HEK293 (cell line): ENCODE data around the gene SMNDC1.

ENCODE experiments used
- CTCF ChIA-PET: fragments of 350-600 bp; formaldehyde crosslinking; extraction: SDS; loops from one replicate; lab custom pipeline; 2021; ENCODE audit warnings: antibody characterized with exemption; lab: Yijun Ruan, JAX
- POLR2A ChIA-PET: fragments of 300-600 bp; formaldehyde crosslinking; extraction: SDS; loops from one replicate; lab custom pipeline; 2020; ENCODE audit warnings: antibody characterized with exemption, inconsistent platforms; lab: Yijun Ruan, JAX
- H3K27ac ChIP-seq: fragments of 200-500 bp; sonication (Bioruptor generic); 2 replicates; pipeline ENCODE4 v1.5.1; 2014; ENCODE audit warnings: low read depth, low read length, control low read depth, inconsistent platforms; ENCODE audit errors: extremely low read depth
- H3K36me3 ChIP-seq, 2 experiments: fragments of 200-500 bp in 1 of 2; sonication (Bioruptor generic) in 1 of 2; 1 replicate in 1 of 2; 2 replicates in 1 of 2; pipeline ENCODE4 v1.5.1; 2014 to 2017; ENCODE audit warnings: inconsistent platforms in 2 of 2, low read length in 2 of 2; ENCODE audit not compliant: control insufficient read depth in 2 of 2, insufficient read depth in 1 of 2
- H3K4me1 ChIP-seq: fragments of 200-500 bp; sonication (Bioruptor generic); 2 replicates; pipeline ENCODE4 v1.5.1; 2014; ENCODE audit warnings: mild to moderate bottlenecking, low read length, inconsistent platforms; ENCODE audit not compliant: control insufficient read depth, insufficient read depth
- H3K4me3 ChIP-seq: 2 replicates; pipeline ENCODE4 v1.5.1; 2011; ENCODE audit warnings: low read depth, mild to moderate bottlenecking, control low read depth, low read length, moderate library complexity
- H3K9me3 ChIP-seq: fragments of 200-500 bp; sonication (Bioruptor generic); 2 replicates; pipeline ENCODE4 v1.5.1; 2014; ENCODE audit warnings: low read depth, low read length, inconsistent platforms; ENCODE audit not compliant: control insufficient read depth, insufficient read depth
- GFI1B ChIP-seq: fragments of 450-650 bp; formaldehyde crosslinking; IDR thresholded peaks from 2 replicates; pipeline ENCODE4 v1.5.1; 2016; ENCODE audit warnings: missing biosample characterization, missing genetic modification characterization
- GLI2 ChIP-seq: fragments of 450-650 bp; formaldehyde crosslinking; IDR thresholded peaks from 2 replicates; pipeline ENCODE4; 2017; ENCODE audit warnings: missing biosample characterization, missing genetic modification characterization, low read depth, borderline replicate concordance
- SCRT2 ChIP-seq: fragments of 450-650 bp; formaldehyde crosslinking; IDR thresholded peaks from 2 replicates; pipeline ENCODE4 v1.5.1; 2016; ENCODE audit warnings: missing biosample characterization, missing genetic modification characterization
- ZFHX2 ChIP-seq: fragments of 450-650 bp; formaldehyde crosslinking; conservative IDR thresholded peaks from 2 replicates; pipeline ENCODE4 v1.5.1; 2016; ENCODE audit warnings: missing biosample characterization, missing genetic modification characterization
- ZFP37 ChIP-seq: fragments of 450-650 bp; formaldehyde crosslinking; IDR thresholded peaks from 2 replicates; pipeline ENCODE4 v1.5.1; 2016; ENCODE audit warnings: missing biosample characterization, missing genetic modification characterization
- ZNF2 ChIP-seq: fragments of 450-650 bp; formaldehyde crosslinking; IDR thresholded peaks from 2 replicates; pipeline ENCODE4 v1.5.1; 2016; ENCODE audit warnings: missing biosample characterization, missing genetic modification characterization
- ZNF37A ChIP-seq: fragments of 450-650 bp; IDR thresholded peaks from 2 replicates; pipeline ENCODE4 v1.5.1; 2018; ENCODE audit warnings: missing biosample characterization, missing genetic modification characterization
- ZNF426 ChIP-seq: fragments of 450-650 bp; formaldehyde crosslinking; IDR thresholded peaks from 2 replicates; pipeline ENCODE4 v1.5.1; 2017; ENCODE audit warnings: missing biosample characterization, missing genetic modification characterization, mild to moderate bottlenecking, inconsistent platforms, moderate library complexity
- ZNF660 ChIP-seq: fragments of 450-650 bp; IDR thresholded peaks from 2 replicates; pipeline ENCODE4 v1.5.1; 2018; ENCODE audit warnings: missing biosample characterization, mild to moderate bottlenecking, missing genetic modification characterization
- ZNF837 ChIP-seq: fragments of 450-650 bp; formaldehyde crosslinking; IDR thresholded peaks from 2 replicates; pipeline ENCODE4 v1.5.1; 2016; ENCODE audit warnings: missing biosample characterization, missing genetic modification characterization
- ZSCAN23 ChIP-seq: fragments of 450-650 bp; formaldehyde crosslinking; IDR thresholded peaks from 2 replicates; pipeline ENCODE4 v1.5.1; 2016; ENCODE audit warnings: missing biosample characterization, missing genetic modification characterization
- TF ChIP-seq, protein P1 (sequence below): fragments of 450-650 bp; formaldehyde crosslinking; IDR thresholded peaks from 2 replicates; pipeline ENCODE4 v1.5.1; 2016; ENCODE audit warnings: missing biosample characterization, missing genetic modification characterization, borderline replicate concordance
- TF ChIP-seq, protein P2 (sequence below): fragments of 450-650 bp; formaldehyde crosslinking; IDR thresholded peaks from 2 replicates; pipeline ENCODE4 v1.5.1; 2016; ENCODE audit warnings: missing biosample characterization, missing genetic modification characterization
- TF ChIP-seq, protein P3 (sequence below): fragments of 450-650 bp; formaldehyde crosslinking; IDR thresholded peaks from 2 replicates; pipeline ENCODE4 v1.5.1; 2016; ENCODE audit warnings: missing biosample characterization, missing genetic modification characterization
- TF ChIP-seq, protein P4 (sequence below): fragments of 450-650 bp; formaldehyde crosslinking; IDR thresholded peaks from 2 replicates; pipeline ENCODE4 v1.5.1; 2016; ENCODE audit warnings: missing biosample characterization, missing genetic modification characterization, borderline replicate concordance
- TF ChIP-seq, protein P5 (sequence below): fragments of 450-650 bp; formaldehyde crosslinking; IDR thresholded peaks from 2 replicates; pipeline ENCODE4 v1.5.1; 2017; ENCODE audit warnings: missing biosample characterization, missing genetic modification characterization

The SMNDC1 gene

DNA sequence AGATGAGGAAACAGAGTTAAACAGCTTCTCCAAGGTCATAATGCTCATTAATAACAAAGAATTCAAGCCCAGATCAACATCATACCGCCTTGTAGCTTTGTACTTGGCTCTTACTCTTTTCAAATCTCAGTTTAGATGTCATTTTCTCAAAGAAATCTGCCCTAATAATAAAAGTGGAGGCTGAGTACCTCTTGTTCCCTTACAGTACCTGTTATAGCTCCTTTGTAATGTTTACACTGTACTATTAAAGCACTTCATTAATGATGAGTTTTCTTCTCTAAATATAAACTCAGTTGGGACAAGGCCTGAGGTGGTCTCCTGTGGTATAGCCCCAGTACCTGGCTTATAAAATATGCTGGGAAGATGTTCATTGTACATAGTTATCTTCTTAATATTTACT is 7.8 kb downstream of the SMNDC1 start (continued):
- TF ChIP-seq, protein P1, sequence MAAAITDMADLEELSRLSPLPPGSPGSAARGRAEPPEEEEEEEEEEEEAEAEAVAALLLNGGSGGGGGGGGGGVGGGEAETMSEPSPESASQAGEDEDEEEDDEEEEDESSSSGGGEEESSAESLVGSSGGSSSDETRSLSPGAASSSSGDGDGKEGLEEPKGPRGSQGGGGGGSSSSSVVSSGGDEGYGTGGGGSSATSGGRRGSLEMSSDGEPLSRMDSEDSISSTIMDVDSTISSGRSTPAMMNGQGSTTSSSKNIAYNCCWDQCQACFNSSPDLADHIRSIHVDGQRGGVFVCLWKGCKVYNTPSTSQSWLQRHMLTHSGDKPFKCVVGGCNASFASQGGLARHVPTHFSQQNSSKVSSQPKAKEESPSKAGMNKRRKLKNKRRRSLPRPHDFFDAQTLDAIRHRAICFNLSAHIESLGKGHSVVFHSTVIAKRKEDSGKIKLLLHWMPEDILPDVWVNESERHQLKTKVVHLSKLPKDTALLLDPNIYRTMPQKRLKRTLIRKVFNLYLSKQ (tag by site-specific recombination) = no peak
- TF ChIP-seq ZNF426 (tag by site-specific recombination) (no peak), ZSCAN23 (no peak)
- TF ChIP-seq, protein P2, sequence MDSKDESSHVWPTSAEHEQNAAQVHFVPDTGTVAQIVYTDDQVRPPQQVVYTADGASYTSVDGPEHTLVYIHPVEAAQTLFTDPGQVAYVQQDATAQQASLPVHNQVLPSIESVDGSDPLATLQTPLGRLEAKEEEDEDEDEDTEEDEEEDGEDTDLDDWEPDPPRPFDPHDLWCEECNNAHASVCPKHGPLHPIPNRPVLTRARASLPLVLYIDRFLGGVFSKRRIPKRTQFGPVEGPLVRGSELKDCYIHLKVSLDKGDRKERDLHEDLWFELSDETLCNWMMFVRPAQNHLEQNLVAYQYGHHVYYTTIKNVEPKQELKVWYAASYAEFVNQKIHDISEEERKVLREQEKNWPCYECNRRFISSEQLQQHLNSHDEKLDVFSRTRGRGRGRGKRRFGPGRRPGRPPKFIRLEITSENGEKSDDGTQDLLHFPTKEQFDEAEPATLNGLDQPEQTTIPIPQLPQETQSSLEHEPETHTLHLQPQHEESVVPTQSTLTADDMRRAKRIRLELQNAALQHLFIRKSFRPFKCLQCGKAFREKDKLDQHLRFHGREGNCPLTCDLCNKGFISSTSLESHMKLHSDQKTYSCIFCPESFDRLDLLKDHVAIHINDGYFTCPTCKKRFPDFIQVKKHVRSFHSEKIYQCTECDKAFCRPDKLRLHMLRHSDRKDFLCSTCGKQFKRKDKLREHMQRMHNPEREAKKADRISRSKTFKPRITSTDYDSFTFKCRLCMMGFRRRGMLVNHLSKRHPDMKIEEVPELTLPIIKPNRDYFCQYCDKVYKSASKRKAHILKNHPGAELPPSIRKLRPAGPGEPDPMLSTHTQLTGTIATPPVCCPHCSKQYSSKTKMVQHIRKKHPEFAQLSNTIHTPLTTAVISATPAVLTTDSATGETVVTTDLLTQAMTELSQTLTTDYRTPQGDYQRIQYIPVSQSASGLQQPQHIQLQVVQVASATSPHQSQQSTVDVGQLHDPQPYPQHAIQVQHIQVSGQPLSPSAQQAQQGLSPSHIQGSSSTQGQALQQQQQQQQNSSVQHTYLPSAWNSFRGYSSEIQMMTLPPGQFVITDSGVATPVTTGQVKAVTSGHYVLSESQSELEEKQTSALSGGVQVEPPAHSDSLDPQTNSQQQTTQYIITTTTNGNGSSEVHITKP (tag by site-specific recombination) = no peak

DNA sequence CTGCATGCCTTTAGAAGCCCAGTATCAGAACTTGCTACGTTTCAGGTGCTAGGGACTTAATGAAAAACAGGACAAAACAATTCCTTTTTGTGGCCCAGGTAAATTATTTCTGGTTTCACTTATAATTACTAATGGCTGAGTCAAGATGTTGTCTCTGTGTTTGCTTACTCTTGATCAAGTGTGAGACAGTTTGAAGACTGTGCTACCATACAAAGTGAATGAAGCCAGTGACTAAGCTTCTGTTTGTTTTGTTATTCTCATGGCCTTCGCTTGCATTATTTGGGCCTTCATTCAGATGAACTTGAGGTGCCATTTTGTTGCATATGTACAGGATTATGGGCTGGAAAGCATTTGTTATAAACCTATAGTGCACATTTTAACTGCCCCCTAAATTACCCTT is 17.9 kb downstream of the SMNDC1 start:
- Histone ChIP-seq H3K27ac (no peak overlapping the region), H3K36me3 (peaks cover 37 to 68% of the 10 kb centered on the region in 2 experiments), H3K4me1 (no peaks in the 10 kb centered on the region), H3K9me3 (no peaks in the 10 kb centered on the region), H3K4me3 (no peak overlapping the region)
- CTCF ChIA-PET = no interaction called here
- POLR2A ChIA-PET = no interaction called here
- TF ChIP-seq ZFP37 (tag by site-specific recombination) (no peak), ZFHX2 (tag by site-specific recombination) (no peak), SCRT2 (tag by site-specific recombination) (no peak), ZNF660 (tag by site-specific recombination) (no peak), ZNF837 (no peak), GLI2 (no peak), ZNF37A (no peak), GFI1B (tag by site-specific recombination) (no peak), ZNF2 (tag by site-specific recombination) (no peak)
- TF ChIP-seq, protein P3, sequence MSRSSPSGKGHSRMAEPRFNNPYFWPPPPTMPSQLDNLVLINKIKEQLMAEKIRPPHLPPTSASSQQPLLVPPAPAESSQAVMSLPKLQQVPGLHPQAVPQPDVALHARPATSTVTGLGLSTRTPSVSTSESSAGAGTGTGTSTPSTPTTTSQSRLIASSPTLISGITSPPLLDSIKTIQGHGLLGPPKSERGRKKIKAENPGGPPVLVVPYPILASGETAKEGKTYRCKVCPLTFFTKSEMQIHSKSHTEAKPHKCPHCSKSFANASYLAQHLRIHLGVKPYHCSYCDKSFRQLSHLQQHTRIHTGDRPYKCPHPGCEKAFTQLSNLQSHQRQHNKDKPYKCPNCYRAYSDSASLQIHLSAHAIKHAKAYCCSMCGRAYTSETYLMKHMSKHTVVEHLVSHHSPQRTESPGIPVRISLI (tag by site-specific recombination) = no peak
- TF ChIP-seq, protein P4, sequence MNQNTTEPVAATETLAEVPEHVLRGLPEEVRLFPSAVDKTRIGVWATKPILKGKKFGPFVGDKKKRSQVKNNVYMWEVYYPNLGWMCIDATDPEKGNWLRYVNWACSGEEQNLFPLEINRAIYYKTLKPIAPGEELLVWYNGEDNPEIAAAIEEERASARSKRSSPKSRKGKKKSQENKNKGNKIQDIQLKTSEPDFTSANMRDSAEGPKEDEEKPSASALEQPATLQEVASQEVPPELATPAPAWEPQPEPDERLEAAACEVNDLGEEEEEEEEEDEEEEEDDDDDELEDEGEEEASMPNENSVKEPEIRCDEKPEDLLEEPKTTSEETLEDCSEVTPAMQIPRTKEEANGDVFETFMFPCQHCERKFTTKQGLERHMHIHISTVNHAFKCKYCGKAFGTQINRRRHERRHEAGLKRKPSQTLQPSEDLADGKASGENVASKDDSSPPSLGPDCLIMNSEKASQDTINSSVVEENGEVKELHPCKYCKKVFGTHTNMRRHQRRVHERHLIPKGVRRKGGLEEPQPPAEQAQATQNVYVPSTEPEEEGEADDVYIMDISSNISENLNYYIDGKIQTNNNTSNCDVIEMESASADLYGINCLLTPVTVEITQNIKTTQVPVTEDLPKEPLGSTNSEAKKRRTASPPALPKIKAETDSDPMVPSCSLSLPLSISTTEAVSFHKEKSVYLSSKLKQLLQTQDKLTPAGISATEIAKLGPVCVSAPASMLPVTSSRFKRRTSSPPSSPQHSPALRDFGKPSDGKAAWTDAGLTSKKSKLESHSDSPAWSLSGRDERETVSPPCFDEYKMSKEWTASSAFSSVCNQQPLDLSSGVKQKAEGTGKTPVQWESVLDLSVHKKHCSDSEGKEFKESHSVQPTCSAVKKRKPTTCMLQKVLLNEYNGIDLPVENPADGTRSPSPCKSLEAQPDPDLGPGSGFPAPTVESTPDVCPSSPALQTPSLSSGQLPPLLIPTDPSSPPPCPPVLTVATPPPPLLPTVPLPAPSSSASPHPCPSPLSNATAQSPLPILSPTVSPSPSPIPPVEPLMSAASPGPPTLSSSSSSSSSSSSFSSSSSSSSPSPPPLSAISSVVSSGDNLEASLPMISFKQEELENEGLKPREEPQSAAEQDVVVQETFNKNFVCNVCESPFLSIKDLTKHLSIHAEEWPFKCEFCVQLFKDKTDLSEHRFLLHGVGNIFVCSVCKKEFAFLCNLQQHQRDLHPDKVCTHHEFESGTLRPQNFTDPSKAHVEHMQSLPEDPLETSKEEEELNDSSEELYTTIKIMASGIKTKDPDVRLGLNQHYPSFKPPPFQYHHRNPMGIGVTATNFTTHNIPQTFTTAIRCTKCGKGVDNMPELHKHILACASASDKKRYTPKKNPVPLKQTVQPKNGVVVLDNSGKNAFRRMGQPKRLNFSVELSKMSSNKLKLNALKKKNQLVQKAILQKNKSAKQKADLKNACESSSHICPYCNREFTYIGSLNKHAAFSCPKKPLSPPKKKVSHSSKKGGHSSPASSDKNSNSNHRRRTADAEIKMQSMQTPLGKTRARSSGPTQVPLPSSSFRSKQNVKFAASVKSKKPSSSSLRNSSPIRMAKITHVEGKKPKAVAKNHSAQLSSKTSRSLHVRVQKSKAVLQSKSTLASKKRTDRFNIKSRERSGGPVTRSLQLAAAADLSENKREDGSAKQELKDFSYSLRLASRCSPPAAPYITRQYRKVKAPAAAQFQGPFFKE (tag by site-specific recombination) = no peak
- TF ChIP-seq, protein P5, sequence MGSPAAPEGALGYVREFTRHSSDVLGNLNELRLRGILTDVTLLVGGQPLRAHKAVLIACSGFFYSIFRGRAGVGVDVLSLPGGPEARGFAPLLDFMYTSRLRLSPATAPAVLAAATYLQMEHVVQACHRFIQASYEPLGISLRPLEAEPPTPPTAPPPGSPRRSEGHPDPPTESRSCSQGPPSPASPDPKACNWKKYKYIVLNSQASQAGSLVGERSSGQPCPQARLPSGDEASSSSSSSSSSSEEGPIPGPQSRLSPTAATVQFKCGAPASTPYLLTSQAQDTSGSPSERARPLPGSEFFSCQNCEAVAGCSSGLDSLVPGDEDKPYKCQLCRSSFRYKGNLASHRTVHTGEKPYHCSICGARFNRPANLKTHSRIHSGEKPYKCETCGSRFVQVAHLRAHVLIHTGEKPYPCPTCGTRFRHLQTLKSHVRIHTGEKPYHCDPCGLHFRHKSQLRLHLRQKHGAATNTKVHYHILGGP (tag by site-specific recombination) = no peak
